ENCODE data around the gene ENAH. TPM values are rescaled to one million over a fixed set of nuclear protein-coding genes. Genes with fewer than 3 reads are reported as not detected.

Gene ENAH
- total RNA-seq, 1 experiment from 2014 or later: 103 TPM

- peaks cover 4% of the 10 kb centered on the region for H3K36me3 Mint-ChIP-seq (ENCODE audit: insufficient read depth, unreplicated experiment)
- intact Hi-C loops (cut with micrococcal nuclease; ENCODE audit: unreplicated experiment): loop anchor here (10.0 kb wide), 1 partner anchor 170 kb away; the partner anchor contains the start of gene ENAH
- BruUV-seq (replicated peaks): no TSS peak
Measured at GRCh38 chr1:225485226-225485625, 167.7 kb downstream of the ENAH start.

GRCh38 chr1:225484657-225485214 is 168.2 kb downstream of the ENAH start:
- no peaks in the 10 kb centered on the region for H3K27me3 Mint-ChIP-seq (ENCODE audit: unreplicated experiment)
- CTCF ChIA-PET: interaction anchor here (0.5 to 1.1 kb wide), 2 partner anchors 11 to 288 kb away, joined by 3 to 4 read pairs; no protein-coding TSS in a partner anchor
- H3K4me1 Mint-ChIP-seq (ENCODE audit: low read depth, unreplicated experiment): peaks cover 15% of the 10 kb centered on the region
- no TSS peak for BruUV-seq (replicated peaks)
- no peaks in the 10 kb centered on the region for H3K9me3 Mint-ChIP-seq (ENCODE audit: low read depth, unreplicated experiment)
- H3K27ac Mint-ChIP-seq (ENCODE audit: unreplicated experiment): no peak overlapping the region
- no peak overlapping the region for H3K4me3 Mint-ChIP-seq (ENCODE audit: low read depth, unreplicated experiment)
- H3K36me3 Mint-ChIP-seq (ENCODE audit: insufficient read depth, unreplicated experiment): peaks cover 4% of the 10 kb centered on the region
- DNase-seq: no peak
- intact Hi-C loops (cut with micrococcal nuclease; ENCODE audit: unreplicated experiment): loop anchor here (10.0 kb wide), 1 partner anchor 170 kb away; the partner anchor contains the start of gene ENAH
- TF ChIP-seq CTCF (IDR thresholded peaks at IDR 0.05; ENCODE audit: unreplicated experiment): no peak

More at GRCh38 chr1:225485226-225485625, 167.7 kb downstream of the ENAH start:
- CTCF ChIA-PET: interaction anchor here (0.5 to 1.1 kb wide), 3 partner anchors 10 to 287 kb away, joined by 3 to 4 read pairs (median 3); no protein-coding TSS in a partner anchor
- H3K4me3 Mint-ChIP-seq (ENCODE audit: low read depth, unreplicated experiment): no peak overlapping the region
- peaks cover 15% of the 10 kb centered on the region for H3K4me1 Mint-ChIP-seq (ENCODE audit: low read depth, unreplicated experiment)
- DNase-seq: no peak
- no peak overlapping the region for H3K27ac Mint-ChIP-seq (ENCODE audit: unreplicated experiment)
- H3K9me3 Mint-ChIP-seq (ENCODE audit: low read depth, unreplicated experiment): no peaks in the 10 kb centered on the region
- no peak for TF ChIP-seq CTCF (IDR thresholded peaks at IDR 0.05; ENCODE audit: unreplicated experiment)
- H3K27me3 Mint-ChIP-seq (ENCODE audit: unreplicated experiment): no peaks in the 10 kb centered on the region

GRCh38 chr1:225483818-225484656 is 168.9 kb downstream of the ENAH start:
- Mint-ChIP-seq H3K9me3 (ENCODE audit: low read depth, unreplicated experiment) (no peaks in the 10 kb centered on the region), H3K27ac (ENCODE audit: unreplicated experiment) (no peak overlapping the region), H3K4me1 (ENCODE audit: low read depth, unreplicated experiment) (peaks cover 15% of the 10 kb centered on the region), H3K4me3 (ENCODE audit: low read depth, unreplicated experiment) (no peak overlapping the region), H3K27me3 (ENCODE audit: unreplicated experiment) (no peaks in the 10 kb centered on the region), H3K36me3 (ENCODE audit: insufficient read depth, unreplicated experiment) (peaks cover 4% of the 10 kb centered on the region)
- TSS peak; percentile 23 for BruUV-seq (replicated peaks)
- CTCF ChIA-PET: interaction anchor here (0.6 to 1.1 kb wide), 2 partner anchors 288 to 498 kb away, joined by 4 to 5 read pairs; no protein-coding TSS in a partner anchor
- DNase-seq: no peak
- intact Hi-C loops (cut with micrococcal nuclease; ENCODE audit: unreplicated experiment): loop anchor here (10.0 kb wide), 1 partner anchor 171 kb away; the partner anchor contains the start of gene ENAH
- no peak for TF ChIP-seq CTCF (IDR thresholded peaks at IDR 0.05; ENCODE audit: unreplicated experiment)

GRCh38 chr1:225482421-225482950 is 170.4 kb downstream of the ENAH start:
- no TSS peak for BruUV-seq (replicated peaks)
- Mint-ChIP-seq H3K4me3 (ENCODE audit: low read depth, unreplicated experiment) (no peak overlapping the region), H3K9me3 (ENCODE audit: low read depth, unreplicated experiment) (no peaks in the 10 kb centered on the region), H3K27me3 (ENCODE audit: unreplicated experiment) (no peaks in the 10 kb centered on the region), H3K36me3 (ENCODE audit: insufficient read depth, unreplicated experiment) (peaks cover 4% of the 10 kb centered on the region), H3K27ac (ENCODE audit: unreplicated experiment) (no peak overlapping the region), H3K4me1 (ENCODE audit: low read depth, unreplicated experiment) (peaks cover 15% of the 10 kb centered on the region)
- intact Hi-C loops (cut with micrococcal nuclease; ENCODE audit: unreplicated experiment): loop anchor here (10.0 kb wide), 1 partner anchor 172 kb away; the partner anchor contains the start of gene ENAH
- CTCF ChIA-PET: interaction anchor here (0.6 to 2.7 kb wide), 6 partner anchors 28 to 393 kb away, joined by 3 to 12 read pairs (median 4); partner anchors contain the start of gene SRP9
- no peak for DNase-seq
- TF ChIP-seq CTCF (IDR thresholded peaks at IDR 0.05; ENCODE audit: unreplicated experiment): no peak

All from Calu3 (cell line).